Hematopoietic multipotent progenitor cell (in vitro differentiated cells): ENCODE measurements around the gene PEAK3. TPM values are rescaled to one million over a fixed set of nuclear protein-coding genes. Genes with fewer than 3 reads are reported as not detected.

Source experiments
- DNase-seq, 3 donors: peaks; one replicate each; pipeline ENCODE4 v3.0.0-alpha.2; 2011 to 2015; ENCODE audit warnings: low read depth in 2 of 3, low spot score in 2 of 3
- total RNA-seq: library from RNA; depleted of rRNA; stranded (reverse); fragments of >200 nt; gene quantifications from one replicate; pipeline ENCODE4 v1.2.3, GENCODE V29; 2012

The PEAK3 gene
- total RNA-seq, 1 donor: under 0.01 TPM

DNA sequence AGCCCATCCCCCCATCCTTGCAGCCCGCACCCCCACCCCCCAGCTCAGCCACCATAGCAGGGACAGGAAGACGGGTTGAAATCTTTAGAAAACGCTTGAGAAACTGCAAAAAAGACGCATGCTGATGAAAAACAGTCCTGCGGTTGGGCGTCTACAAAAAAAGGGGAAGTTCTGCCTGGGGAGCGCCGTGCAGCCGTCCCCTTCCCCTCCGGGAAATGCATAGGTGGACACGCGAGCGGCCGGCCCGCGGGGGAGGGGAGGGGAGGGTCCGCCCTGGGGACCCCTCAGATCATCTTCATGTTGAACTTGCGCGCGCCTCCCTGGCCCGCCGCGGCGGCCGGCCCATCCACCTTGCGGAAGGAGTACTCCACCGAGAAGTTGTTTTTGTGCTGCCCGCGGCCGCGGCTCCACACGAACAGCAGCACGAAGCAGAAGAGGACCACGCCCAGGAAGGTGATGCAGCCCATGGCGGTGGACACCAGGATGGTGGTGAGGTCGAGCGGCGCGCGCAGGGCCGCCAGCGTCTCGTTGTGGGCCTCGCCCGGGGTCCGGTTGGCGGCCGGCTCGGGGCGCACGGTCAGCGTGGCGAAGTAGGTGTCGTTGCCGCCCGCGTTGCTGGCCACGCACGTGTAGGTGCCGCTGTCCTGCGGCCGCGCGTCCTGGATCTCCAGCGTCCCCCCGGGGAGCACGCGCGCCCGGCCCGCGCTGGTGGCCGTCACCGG lies 7.9 kb upstream of the PEAK3 start:
- peak in 2 of 3 donors; percentile 90 to 94 for DNase-seq

DNA sequence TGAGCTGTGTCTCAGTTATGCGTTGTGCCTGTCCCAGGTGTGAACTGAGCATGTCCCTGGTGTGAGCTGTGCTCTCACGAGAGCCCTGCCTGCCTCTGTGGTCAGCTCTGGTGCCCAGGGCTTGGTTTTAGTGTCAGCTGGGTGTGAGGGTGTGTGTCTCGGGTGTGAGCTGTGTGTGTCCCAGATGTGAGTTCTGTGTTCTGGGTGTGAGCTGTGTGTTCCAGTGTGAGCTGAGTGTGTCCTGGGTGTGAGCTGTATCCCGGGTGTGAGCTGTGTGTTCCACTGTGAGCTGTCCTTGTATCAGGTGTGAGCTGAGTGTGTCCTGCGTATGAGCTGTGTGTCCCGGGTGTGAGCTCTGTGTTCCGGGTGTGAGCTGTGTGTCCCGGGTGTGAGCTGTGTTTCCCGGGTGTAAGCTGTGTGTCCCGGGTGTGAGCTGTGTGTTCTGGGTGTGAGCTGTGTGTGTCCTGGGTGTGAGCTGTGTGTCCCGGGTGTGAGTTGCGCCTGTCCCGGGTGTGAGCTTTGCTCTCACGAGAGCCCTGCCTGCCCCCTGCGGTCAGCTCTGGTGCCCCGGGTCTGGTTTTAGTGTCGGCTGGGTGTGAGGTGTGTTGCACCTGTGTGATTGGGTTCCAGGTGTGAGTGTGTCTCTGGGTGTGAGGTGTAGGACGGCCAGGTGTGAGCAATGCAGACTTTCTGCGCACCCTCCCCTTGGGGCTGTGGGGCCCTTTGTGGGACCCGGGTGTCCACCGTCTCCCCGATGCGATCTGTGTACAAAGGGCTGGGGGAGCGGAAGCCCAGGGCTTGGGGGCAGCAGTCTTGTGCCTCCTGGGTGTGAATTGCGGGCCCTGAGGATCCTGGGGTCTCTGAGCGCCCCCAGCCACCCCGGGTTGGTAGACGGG lies 7.1 kb upstream of the PEAK3 start:
- DNase-seq: no peak

DNA sequence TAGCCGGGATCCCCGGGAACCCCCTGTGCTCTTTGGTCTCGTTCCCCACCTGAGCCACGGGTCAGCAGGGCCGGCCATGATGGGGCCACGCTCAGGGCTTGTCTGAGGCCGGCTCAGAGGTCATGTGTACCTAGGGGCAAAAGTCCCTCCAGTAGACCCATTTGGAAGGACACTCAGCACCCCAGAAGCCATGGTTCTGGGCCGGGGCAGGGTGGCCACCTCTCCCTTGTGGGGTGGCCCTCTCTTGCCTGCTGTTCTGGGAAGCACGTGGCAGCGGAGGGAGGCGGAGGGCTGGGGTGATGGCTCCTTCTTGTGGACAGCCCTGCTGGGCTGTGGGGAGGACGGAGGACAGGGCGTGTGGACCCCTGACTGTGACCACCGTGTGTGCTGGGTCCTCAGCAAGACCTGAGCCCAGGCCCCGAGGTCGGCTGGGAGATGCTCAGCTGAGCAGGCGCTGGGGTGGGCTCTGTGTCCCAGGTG lies 6.4 kb upstream of the PEAK3 start:
- no peak for DNase-seq

DNA sequence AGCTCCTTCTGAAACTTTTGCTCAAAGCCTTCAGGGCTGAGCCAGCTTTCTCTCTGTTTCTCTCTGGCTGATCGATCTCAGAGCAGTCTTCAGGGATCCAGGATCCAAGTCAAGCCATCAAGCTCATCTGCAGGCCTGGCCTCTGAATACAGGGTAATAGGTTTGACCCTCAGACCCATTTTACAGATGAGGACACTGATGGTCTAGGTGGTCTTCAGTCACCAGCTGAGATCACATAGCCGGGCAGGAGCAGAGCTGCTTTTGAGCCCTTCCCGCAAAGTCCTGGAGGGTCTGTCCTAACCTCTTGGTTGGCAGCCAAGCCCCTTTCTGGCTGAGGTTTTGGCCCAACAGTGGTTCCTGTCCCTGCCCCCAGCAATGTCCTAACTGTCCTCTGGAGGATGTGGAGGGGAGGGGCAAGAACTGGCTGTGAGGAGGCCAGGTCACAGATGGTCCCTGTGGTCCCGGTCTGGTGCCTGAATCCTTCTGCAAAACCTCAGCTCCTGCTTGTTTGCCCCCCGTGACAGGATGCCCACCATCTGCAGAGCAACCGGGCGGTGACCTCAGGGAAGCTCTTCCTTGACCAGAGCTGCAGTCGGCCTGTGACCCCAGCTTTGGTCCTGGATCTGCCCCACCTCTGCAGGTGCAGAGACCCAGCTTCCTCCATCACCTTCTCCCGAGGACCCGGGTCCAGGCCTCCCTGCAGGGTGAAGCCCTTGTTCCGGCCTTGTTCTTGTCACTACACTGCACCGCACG lies 5.8 kb upstream of the PEAK3 start:
- no peak for DNase-seq

DNA sequence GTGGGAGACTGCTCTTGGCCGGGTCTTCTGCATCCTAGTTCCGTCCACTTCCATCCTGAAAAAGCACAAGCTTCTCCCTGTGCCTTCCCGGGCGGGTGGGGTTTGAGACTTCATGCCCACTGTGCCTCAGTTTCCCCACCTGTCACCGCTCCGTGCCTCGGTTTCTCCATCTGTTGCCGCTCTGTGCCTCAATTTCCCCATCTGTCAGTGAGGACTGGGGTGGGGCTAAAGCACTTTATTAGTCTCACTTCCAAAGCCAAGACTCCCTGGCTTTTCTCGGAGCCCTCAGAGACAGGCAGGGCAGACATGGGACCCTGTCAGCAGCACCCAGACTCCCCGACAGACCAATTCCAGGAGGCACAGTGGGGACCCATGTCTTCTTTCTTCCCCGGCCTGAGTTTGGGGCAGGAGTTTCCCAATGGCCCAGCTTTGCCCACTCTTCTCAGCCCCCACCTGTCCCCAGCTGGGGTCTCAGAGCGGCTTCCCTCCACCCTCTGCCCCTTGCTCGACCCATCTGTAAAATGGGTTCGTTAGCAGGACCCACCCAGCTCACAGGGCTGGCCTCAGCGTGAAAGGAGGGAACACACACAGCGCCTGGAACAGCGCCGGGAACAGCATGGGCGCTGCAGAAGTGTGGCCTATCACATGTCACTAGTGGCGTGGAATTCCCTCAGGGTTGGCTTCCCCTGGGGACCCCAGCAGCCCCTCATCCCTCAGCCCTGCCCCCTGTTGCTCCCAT lies 4.6 kb upstream of the PEAK3 start:
- no peak for DNase-seq

DNA sequence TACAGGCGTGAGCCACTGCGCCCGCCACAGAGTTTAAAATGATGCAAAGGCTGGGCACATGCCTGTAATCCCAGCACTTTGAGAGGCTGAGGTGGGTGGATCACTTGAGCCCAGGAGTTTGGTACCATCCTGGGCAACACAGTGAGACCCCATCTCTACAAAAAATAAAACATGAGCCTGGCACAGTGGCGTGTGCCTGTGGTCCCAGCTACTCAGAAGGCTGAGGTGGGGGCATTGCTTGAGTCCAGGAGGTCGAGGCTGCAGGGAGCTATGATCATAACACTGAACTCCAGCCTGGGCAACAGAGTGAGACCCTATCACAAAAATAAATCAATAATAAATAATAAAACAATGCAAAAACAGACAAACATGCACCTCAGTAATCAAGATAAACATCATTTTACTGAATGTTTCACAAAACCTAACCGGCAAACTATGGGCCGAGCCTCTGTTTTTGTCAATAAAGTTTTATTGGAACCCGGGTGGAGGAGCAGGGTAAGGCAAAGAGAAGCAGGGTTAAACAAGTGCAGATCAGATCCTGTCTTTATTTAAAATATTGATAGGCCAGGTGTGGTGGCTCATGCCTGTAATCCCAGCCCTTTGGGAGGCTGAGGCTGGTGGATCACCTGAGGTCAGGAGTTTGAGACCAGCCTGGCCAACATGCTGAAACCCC lies 2.0 kb upstream of the PEAK3 start:
- no peak for DNase-seq

DNA sequence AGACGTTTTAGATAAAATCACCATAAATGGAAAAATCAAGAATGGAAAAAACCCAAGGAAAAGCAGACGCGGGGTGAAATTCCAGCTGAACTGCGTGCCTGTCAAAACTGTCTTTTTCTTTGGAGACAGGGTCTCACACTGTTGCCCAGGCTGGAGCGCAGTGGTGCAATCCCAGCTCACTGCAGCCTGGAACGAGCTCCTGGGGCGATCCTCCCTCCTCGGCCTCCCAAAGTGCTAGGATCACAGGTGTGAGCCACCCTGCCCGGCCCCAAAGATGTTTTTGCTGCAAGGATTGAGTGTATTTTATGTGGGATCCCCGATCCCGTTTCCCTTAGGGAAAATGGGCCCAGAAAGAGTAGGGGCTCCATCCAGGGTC lies 875 bp upstream of the PEAK3 start:
- DNase-seq: no peak

DNA sequence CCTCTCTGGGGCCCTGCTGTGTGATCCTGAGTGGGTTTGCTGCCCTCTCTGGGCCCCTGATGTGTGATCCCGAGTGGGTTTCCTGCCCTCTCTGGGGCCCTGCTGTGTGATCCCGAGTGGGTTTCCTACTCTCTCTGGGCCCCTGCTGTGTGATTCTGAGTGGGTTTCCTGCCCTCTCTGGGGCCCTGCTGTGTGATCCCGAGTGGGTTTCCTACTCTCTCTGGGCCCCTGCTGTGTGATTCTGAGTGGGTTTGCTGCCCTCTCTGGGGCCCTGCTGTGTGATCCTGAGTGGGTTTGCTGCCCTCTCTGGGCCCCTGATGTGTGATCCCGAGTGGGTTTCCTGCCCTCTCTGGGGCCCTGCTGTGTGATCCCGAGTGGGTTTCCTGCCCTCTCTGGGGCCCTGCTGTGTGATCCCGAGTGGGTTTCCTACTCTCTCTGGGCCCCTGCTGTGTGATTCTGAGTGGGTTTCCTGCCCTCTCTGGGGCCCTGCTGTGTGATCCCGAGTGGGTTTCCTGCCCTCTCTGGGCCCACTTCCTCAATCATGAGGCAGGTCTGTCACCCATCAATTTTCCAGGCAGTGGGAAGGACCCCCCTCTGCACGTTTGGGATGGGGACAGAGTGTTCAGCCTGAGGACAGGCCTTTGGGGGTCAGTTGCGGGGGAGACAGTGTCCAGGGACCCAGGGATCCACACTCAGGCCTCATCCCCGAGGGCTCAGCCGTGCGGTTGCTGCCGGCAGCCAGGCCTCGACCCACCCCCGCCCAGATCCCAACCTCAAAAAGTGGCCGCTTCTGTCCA lies 512 bp downstream of the PEAK3 start:
- DNase-seq: peak in 1 of 3 donors; percentile 22

DNA sequence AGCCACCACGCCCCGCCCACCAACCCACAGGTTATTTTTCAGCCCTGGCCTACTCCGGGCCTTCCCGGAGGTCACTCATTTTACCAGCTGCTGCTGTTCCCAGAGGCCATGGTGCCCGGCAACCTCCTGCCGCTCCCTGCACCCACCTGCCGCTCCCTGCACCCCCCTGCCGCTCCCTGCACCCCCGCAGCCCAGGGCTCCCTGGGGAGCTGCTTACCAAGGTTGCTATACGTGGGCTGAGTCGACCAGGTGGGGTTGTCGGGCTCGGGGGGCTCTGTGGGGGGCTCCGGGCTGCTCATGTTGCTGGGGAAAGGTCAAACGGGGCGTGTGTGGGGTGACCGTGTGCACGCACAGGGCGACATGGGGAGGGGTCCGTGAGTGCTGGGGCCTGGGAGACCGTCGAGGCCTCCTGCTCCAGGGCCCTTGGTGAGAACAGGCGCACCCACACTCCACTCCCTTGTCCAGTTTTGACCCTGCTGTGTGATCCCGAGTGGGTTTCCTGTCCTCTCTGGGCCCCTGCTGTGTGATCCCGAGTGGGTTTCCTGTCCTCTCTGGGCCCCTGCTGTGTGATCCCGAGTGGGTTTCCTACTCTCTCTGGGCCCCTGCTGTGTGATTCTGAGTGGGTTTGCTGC lies 1.2 kb downstream of the PEAK3 start:
- no peak for DNase-seq

DNA sequence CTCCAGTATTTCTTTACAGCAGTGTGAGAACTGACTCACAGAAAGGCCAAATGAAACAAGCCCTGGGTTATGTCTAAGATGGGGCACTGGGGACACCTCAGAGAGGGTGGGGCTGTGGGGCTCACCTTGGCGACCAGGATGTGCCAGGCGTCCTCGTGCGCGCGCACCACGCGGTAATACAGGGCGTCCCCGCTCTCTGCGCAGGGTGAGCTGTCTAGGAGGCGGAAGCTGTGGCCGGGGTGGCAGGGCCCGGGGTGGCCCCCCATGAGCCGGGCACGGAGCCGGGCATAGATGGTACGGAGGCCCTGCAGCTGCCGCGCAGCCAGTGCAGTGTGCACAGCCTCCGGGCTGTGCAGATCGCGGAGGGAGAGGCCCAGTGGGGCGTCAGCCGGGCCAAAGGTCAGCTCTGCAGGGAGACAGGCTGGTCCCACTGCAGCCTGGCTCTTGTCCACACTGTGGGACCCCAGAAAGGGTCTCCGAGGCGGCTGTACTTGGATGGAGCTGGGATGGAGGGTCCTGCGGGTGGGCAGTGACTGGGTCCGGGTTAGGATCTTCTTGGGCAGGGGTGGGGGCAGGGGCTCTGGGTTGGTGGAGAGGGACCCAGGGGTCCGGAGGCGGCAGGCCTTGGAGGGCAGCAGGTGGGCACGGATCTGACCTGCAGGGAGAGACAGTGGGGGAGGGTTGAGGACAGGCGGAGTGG lies 3.4 kb downstream of the PEAK3 start:
- no peak for DNase-seq

DNA sequence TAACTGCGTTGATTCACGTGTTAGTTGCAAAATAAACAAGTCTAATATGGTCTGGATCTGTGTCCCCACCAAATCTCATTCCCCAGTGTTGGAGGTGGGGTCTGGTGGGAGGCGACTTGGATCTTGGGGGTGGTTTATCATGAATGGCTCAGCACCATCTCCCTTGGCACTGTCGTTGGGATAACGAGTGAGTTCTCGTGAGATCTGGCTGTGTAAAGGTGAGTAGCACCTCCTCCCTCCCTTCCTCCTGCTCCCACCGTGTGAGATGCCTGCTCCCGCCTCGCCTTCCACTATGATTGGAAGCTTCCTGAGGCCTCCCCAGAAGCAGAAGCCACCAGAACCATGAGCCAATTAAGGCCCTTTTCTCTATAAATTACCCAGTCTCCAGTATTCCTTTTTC lies 4.8 kb downstream of the PEAK3 start:
- no peak for DNase-seq

DNA sequence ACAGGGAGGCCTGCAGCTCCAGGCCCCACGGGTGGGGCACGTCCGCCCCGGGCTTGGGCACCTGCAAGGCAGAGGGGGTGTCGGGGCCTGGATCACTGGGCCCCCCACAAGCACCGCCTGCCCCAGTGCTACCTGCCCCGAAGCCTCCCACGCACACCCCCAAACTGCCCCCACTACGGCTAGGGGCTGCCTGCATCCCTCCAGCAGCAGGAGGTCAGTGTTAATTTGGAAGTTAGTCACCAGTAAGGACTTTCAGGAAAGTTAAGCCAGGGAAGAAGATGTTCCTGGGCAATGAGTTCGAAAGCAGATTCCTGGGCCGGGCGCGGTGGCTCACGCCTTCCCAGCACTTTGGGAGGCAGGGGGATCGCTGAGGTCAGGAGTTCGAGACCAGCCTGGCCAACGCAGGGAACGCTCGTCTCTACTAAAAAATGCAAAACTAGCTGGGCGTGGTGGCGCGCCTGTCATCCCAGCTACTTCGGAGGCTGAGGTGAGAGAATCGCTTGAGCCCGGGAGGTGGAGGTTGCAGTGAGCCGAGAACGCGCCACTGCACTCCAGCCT lies 5.5 kb downstream of the PEAK3 start:
- DNase-seq: no peak

DNA sequence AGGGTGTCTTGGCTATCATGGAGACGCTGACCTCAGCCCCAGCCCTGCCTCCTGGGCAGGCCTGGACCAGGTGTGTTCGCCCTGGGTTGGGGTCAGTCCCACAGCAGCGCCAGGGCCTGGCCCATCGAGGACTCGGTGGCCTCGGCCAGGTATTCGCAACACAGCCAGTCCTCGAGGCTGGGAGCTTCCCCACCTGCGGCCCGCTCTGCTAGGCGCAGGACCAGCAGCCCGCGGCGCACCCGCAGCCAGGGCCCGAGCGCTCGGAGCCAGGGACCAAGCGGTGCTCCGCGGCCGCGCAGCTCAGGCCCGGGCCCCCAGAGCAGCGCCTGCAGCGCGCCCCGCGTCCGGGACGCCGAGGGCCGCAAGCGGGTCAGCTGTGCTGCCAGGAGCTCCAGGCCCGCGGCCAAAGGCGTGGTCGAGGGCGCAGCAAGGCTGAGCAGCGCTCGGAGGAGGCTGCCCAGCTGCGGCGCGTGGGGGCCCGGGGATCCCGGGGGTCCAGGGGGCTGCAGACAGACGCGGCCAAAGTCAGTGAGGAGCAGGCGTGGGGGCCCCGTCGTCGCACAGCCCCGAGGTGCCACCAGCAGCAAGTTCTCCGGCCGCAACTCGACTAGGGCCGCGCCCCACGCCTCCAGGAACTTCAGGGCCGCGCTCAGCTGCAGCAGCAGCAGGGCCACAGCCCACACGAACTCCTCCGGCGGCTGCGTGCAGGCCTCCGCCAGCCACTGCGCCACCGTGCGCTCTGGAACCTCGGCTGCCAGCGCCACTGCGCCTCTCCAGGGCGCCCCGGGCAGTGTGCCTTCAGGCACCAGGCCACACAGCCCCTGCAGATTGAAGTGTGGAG lies 6.2 kb downstream of the PEAK3 start:
- no peak for DNase-seq

DNA sequence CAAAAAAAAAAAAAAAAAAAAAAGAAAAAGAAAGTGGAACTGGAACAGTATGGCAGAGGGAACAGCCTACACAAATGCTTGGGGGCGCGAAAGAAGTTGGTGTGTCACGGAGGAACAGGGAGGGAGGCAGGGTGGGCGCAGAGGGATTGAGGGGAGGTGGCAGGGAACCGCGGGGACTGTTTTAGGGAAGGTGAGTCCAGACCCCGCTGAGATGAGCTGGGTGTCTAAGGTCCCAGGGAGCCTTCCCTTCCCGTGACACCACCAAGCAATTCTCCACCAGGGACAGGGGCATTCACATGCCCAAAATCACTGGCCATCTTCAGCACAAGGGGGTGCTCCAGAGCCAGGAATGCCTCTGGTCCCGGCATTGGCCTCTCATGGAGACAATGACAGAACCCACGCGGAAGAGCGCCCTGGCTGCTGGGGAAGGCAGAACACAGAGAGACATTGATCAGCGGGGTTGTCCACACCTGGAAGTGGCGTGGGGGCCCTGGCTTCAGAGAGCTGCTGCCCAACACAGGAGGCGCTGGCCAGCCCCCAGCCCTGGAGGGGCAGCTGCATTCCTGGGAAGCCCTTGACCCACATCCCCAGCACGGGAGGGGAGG lies 6.9 kb downstream of the PEAK3 start:
- DNase-seq: peak in 2 of 3 donors; percentile 70 to 81

DNA sequence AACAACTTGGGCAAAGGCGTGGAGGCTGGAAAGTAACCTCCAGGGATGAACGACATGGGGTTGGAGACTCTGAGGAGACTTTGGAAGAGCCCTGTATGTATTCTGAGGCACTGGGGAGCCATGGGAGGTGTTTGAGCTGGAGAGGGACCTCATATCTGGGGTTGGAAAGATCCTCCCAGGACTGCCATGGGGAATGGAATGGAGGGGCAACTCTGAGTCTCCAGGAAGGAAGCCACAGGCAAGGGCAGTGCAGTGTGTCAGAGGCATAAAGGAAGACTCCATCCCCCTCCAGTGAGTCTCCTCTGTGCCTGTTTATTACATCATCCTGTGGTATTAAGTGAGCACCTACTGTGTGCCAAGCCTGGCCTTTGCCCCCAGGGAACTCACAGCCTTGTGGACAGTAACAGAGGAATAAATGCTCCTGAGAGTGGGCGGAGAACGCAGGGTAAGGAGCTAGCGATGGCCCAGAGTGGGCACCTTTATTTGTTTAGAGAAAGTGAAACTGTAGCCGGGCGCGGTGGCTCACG lies 7.7 kb downstream of the PEAK3 start:
- no peak for DNase-seq
